DND-41 (cell line): ENCODE results near the gene BCL11A.

ENCODE experiments used
- ATAC-seq: fragments of 200-7000 bp; cut with Tn5 transposase; 3 replicates; pipeline ENCODE4 v1.9.1; 2021; ENCODE audit warnings: low read depth; ENCODE audit not compliant: insufficient read depth
- DNase-seq: peaks from one replicate; pipeline ENCODE4 v3.0.0-alpha.2; 2020
- H2AFZ ChIP-seq: 2 replicates; pipeline ENCODE4 v1.6.0; 2012; ENCODE audit warnings: low read depth, low read length
- H3K27ac ChIP-seq: 2 replicates; pipeline ENCODE4 v1.5.1; 2012; ENCODE audit warnings: low read length, inconsistent platforms
- H3K27me3 ChIP-seq: fragments of 200-600 bp; sonication (generic); 2 replicates; pipeline ENCODE4 v1.6.0; 2012; ENCODE audit warnings: low read length, mild to moderate bottlenecking, inconsistent platforms; ENCODE audit not compliant: insufficient read depth, poor library complexity
- H3K36me3 ChIP-seq: 2 replicates; pipeline ENCODE4 v1.5.1; 2012; ENCODE audit warnings: low read length, inconsistent platforms; ENCODE audit not compliant: insufficient read depth
- H3K4me1 ChIP-seq: 2 replicates; pipeline ENCODE4 v1.5.1; 2012; ENCODE audit warnings: mild to moderate bottlenecking, low read length; ENCODE audit not compliant: insufficient read depth
- H3K4me2 ChIP-seq: 2 replicates; pipeline ENCODE4 v1.6.0; 2012; ENCODE audit warnings: mild to moderate bottlenecking, moderate library complexity, low read length, inconsistent platforms; ENCODE audit not compliant: insufficient read depth
- H3K4me3 ChIP-seq, 2 experiments: fragments of 200-600 bp in 1 of 2; shearing (Covaris generic) in 1 of 2; 2 replicates each; pipeline ENCODE4 v1.5.1; 2012 to 2016; ENCODE audit warnings: inconsistent platforms in 2 of 2, low read length in 2 of 2, mild to moderate bottlenecking in 2 of 2, low read depth in 1 of 2, moderate library complexity in 1 of 2
- H3K79me2 ChIP-seq: 2 replicates; pipeline ENCODE4 v1.6.0; 2012; ENCODE audit warnings: low read length, inconsistent platforms; ENCODE audit not compliant: insufficient read depth
- H3K9ac ChIP-seq: 2 replicates; pipeline ENCODE4 v1.6.0; 2012; ENCODE audit warnings: low read depth, mild to moderate bottlenecking, inconsistent platforms, low read length, moderate library complexity
- H3K9me3 ChIP-seq: 2 replicates; pipeline ENCODE4 v1.5.1; 2012; ENCODE audit warnings: low read length, moderate library complexity, mild to moderate bottlenecking, inconsistent platforms; ENCODE audit not compliant: insufficient read depth, severe bottlenecking
- H4K20me1 ChIP-seq: 2 replicates; pipeline ENCODE4 v1.6.0; 2012; ENCODE audit warnings: low read length; ENCODE audit not compliant: insufficient read depth
- CTCF ChIP-seq: IDR thresholded peaks from 2 replicates; pipeline ENCODE4 v1.5.1; 2012; ENCODE audit warnings: borderline replicate concordance, low read length, moderate library complexity, mild to moderate bottlenecking; ENCODE audit not compliant: poor library complexity, severe bottlenecking; ENCODE audit errors: extremely low read depth
- EZH2 ChIP-seq: IDR thresholded peaks from 3 replicates; pipeline ENCODE4 v1.6.1; 2012; ENCODE audit warnings: borderline replicate concordance, low read depth, mild to moderate bottlenecking, moderate library complexity, low read length, inconsistent platforms; ENCODE audit not compliant: severe bottlenecking

The BCL11A gene

GRCh38 chr2:60598271-60598670, 44.8 kb upstream of the BCL11A start:
- no peaks in the 10 kb centered on the region for H3K36me3 ChIP-seq
- TF ChIP-seq EZH2, result no peak
- no peak overlapping the region for H3K27ac ChIP-seq
- H3K79me2 ChIP-seq, result no peaks in the 10 kb centered on the region
- no peak overlapping the region for H3K9ac ChIP-seq
- ATAC-seq, result no peak
- H3K27me3 ChIP-seq, result no peaks in the 10 kb centered on the region
- H3K9me3 ChIP-seq, result no peaks in the 10 kb centered on the region
- H3K4me2 ChIP-seq, result no peak overlapping the region
- DNase-seq, result no peak
- H3K4me1 ChIP-seq, result no peaks in the 10 kb centered on the region
- no peak overlapping the region for H2AFZ ChIP-seq
- no peak overlapping the region for H3K4me3 ChIP-seq
- no peaks in the 10 kb centered on the region for H4K20me1 ChIP-seq

DNA sequence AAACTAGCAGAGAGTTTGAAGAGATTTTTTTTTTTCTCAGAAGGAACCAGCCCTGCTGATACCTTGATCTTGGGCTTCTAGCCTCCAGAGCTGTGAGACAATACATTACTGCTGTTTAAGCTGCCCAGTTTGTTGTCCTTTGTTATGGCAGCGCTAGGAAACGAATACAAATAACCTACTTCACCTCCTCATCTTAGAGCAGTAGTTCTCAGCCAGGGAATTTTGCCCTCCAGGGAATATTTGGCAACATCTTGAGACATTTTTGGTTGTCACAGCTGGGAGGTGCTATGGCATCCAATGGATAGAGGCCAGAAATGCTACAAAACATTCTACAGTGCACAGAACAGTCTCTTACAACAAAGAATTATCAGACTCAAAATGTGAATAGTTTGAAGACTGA, 43.9 kb upstream of the BCL11A start:
- DNase-seq, result no peak
- no peak for ATAC-seq
- H3K9me3 ChIP-seq, result no peaks in the 10 kb centered on the region
- H3K4me1 ChIP-seq, result no peaks in the 10 kb centered on the region
- no peaks in the 10 kb centered on the region for H3K27me3 ChIP-seq
- TF ChIP-seq EZH2 (no peak), CTCF (no peak)
- H3K9ac ChIP-seq, result no peak overlapping the region
- H3K4me2 ChIP-seq, result no peak overlapping the region
- H3K27ac ChIP-seq, result no peak overlapping the region
- no peaks in the 10 kb centered on the region for H4K20me1 ChIP-seq
- H3K4me3 ChIP-seq, result no peak overlapping the region
- no peaks in the 10 kb centered on the region for H3K79me2 ChIP-seq
- no peak overlapping the region for H2AFZ ChIP-seq
- H3K36me3 ChIP-seq, result no peaks in the 10 kb centered on the region

DNA sequence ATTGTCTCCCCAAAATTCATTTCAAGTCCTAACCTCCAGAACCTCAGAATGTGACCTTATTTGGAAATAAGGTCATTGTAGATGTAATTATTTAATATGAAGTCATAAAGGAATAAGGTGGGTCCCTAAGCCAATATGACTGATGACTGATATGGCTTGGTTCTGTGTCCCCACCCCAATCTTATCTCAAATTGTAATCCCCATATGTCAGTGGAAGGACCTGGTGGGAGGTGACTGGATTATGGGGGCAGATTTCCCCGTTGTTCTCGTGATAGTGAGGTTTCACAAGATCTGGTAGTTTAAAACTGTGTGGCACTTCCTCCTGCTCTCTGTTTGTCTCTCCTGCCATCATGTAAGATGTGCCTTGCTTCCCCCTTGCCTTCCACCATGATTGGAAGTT, 43.0 kb upstream of the BCL11A start:
- Histone ChIP-seq H4K20me1 (no peaks in the 10 kb centered on the region), H3K9me3 (no peaks in the 10 kb centered on the region), H3K27ac (no peak overlapping the region), H3K4me3 (no peak overlapping the region), H3K9ac (no peak overlapping the region), H3K27me3 (no peaks in the 10 kb centered on the region), H3K4me2 (no peak overlapping the region), H3K36me3 (no peaks in the 10 kb centered on the region), H3K4me1 (no peaks in the 10 kb centered on the region), H2AFZ (no peak overlapping the region), H3K79me2 (no peaks in the 10 kb centered on the region)
- DNase-seq (no peak), ATAC-seq (no peak)
- TF ChIP-seq CTCF, result no peak
- TF ChIP-seq EZH2, result no peak

- H3K9ac ChIP-seq, result no peak overlapping the region
- H3K36me3 ChIP-seq, result no peaks in the 10 kb centered on the region
- H3K79me2 ChIP-seq, result no peaks in the 10 kb centered on the region
- H3K27ac ChIP-seq, result no peak overlapping the region
- H4K20me1 ChIP-seq, result no peaks in the 10 kb centered on the region
- H3K27me3 ChIP-seq, result no peaks in the 10 kb centered on the region
- no peaks in the 10 kb centered on the region for H3K9me3 ChIP-seq
- H3K4me3 ChIP-seq, result no peak overlapping the region
- H3K4me2 ChIP-seq, result no peak overlapping the region
- no peaks in the 10 kb centered on the region for H3K4me1 ChIP-seq
- DNase-seq, result no peak
- ATAC-seq, result no peak
- H2AFZ ChIP-seq, result no peak overlapping the region
- TF ChIP-seq EZH2, result no peak
- TF ChIP-seq CTCF, result no peak
These were observed 42.5 kb upstream of the BCL11A start for GRCh38 chr2:60595953-60596352.
